GM18909 (cell line): ENCODE results near the gene P2RY2.
A peak's percentile ranks its signal among the peaks of the same experiment; 100 is the strongest.

Source experiments
- ATAC-seq: cut with Tn5 transposase; IDR thresholded peaks from one replicate; pipeline ENCODE4 v1.9.1; 2021; ENCODE audit warnings: mild to moderate bottlenecking; ENCODE audit not compliant: unreplicated experiment, poor library complexity

Gene P2RY2

GRCh38 chr11:73218106-73218829, at the start of gene P2RY2:
Gene P2RY2, plus strand, starts transcription at chr11:73218281. Its CDS starts 15,879 bp downstream, at chr11:73234160.
- ATAC-seq = peak; percentile 48

DNA sequence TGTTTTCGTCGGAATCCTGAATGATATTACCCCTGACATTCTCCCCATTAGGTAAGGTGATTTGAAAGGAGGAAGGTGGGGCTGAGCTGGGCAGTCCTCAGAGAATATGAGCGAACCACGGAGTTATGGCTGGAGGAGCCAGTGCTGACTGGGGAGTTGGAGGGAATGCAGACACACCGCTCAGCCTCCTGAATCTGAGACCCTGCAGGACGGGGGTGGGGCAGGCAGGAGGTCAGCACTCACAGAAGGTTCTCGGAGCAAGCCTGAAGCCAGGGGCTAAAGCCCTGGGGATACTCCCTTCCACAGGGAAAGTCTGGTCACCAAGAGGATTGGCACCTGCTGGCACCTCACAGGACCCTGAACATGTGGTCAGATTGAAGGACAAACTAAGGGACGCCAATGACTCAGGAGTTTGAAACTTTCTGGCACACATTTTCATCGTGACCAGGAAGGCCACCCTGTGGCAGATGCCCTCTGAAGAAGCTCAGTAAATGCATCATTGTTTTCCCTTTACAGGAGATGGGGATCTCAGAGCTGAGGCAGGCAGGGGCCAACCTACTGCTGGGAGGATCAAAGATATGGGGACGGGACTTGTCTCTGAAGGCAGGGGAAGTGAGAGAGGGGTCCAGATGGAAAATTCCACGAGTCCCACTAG, 49.0 kb upstream of the P2RY2 start:
- no peak for ATAC-seq

DNA sequence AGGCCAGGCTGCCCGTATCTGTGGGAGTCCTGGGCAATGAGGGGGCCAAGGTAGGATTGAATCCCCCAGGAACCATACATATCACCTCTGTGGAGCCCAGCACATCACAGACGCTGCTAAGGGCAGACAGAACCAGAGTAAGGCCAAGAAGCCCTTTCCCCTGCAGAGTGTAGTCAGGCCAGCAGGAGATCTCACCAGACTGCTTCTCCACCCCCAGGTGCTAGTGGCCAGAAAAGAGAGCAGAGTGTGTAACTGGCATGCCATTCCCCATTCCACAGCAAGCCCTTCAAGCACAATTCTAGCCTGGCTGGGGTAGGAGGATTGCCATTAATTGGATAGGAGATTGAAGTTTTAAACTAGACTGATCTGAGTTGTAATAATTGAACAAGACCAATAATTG, 47.9 kb upstream of the P2RY2 start:
- no peak for ATAC-seq

DNA sequence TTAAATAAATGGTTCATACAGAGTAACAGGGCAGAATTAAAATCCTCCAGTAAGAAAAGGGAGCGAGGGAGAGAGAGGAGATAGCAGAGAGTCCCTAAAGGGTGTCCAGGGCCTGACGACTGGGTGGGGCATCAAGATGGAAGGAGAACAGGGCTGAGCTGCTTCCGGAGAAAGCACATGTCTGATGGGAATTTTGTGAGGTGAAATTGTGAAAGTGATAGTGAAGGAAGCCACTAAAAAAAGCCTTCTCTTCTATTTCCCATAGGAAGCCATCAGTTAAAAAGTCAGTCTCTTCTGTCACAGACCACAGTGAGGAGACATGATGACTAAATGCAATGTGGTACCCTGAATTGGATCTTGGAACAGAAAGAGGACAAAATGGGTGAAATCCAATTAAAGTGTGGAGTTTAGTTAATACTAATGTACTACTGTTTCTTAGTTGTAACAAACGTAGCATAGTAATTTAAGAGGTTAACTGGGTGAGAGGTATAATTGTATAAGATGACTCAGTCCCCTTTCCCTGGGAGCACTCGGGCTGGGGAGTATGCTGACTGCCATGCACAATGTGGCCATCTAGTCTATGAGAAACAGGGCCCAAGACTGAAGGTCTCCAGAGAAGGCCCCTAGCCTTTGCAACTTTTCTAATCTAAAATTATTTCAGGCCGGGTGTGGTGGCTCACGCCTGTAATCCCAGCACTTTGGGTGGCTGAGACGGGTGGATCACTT, 46.5 kb upstream of the P2RY2 start:
- ATAC-seq = no peak

GRCh38 chr11:73172992-73173656, 45.0 kb upstream of the P2RY2 start:
- no peak for ATAC-seq

GRCh38 chr11:73173755-73174494, 44.2 kb upstream of the P2RY2 start:
- no peak for ATAC-seq

DNA sequence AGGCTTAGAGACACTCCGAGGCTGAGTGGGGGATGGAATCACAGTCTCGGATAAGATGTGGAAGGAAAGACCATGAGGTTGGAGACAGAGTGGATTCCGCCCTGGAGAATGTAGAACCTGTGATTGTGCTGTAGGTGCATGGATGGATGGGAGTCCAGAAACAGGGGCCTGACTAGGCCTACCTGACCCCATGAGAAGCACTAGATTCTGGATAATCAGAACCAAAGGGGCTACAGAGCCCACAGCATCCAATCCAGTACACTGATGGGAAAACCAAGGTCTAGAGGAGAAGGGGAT, 43.6 kb upstream of the P2RY2 start:
- ATAC-seq = no peak

DNA sequence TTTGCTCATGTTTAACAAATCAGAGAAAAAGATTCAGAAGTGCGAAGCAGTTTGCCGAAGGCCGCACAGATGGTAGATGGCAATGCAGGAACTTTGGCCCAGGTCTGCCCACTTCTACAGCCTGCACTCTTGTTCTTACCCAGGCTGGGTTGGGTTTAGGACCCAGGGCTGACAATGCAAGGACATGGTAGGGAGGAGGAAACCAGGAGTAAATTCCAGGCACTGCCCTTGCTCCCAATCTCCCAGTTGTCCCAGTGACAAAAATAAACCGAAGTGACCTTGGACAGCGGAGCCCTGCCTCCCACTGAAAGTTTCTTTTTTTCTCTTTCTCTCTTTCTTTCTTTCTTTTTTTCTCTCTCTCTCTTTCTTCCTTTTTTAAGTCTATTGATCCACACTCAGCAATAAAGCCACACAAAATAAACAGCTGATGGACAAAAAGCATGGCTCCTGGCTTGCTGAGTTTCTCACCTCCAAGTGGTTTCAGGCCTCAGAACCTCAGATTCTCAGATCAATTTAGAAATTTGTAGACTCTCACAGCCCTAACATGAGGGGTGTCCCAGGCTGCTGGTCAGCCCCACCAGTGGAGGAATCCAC, 42.4 kb upstream of the P2RY2 start:
- ATAC-seq = no peak

DNA sequence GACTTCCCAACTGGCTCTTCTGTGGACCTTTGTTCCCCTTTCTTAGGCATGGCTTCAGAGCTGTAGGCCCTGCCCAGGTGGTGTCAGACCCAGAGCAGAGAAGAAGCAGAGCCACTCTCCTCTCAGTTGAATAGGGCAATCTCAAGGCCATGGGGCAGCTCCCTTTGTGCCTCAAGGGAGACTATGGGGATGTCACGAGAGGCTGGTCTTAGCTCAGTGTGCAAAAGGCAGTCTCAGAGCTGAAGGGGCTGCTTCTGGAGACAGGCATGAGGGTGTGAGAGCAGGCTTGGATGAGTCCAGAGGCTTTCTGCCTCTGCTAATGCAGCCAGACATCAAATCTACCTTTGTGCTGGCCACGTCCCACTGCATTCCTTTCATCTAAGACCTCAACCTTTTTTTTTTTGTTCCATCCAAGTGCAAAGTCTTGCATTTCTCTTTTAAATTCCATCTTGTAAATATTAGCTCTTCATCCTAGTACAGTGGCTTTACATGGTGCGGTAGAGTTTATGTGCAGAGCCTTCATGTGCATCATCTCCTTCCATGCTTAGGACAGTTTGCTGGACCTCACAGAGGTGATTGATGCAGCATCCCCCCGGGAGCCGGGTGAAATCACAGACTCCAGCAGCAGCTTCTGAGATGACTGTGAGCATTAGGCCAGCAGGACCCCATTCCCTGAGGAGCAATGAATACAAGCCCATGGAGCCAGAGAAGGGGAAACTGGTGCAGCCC, 41.8 kb upstream of the P2RY2 start:
- no peak for ATAC-seq

DNA sequence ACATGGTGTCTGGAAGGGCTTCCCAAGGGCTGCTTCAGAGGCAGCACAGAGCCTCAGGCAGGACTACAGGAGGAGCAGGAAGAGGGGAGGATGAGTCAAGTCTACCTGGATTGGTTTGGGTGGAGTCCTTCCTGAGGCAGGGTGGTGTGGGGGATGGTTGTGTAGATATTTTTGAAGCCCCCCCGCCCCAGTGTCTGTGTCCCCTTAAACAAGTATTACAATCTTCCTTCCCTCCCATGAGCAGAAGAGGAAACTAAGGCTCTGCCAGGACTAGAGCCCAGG, 41.3 kb upstream of the P2RY2 start:
- no peak for ATAC-seq

DNA sequence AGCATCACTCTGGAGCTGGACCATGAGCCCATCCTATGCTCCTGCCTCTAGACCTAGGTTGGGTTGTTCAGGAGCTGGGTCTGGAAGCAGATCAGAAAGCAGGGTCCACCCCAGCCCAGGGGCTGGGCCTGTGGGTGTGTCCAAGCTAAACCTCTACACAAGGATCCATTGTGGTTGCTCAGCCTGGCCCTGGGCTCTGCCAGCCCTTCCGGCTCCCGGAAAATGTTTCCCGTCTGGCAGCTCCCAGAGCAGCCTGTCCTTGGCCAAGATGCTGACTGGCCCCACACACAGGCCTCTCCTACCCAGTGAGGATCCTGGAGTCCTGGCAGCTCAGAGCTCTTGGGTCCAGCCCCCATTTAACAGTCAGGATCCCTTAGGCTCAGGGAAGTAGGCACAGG, 40.7 kb upstream of the P2RY2 start:
- no peak for ATAC-seq

GRCh38 chr11:73177778-73178539, 40.1 kb upstream of the P2RY2 start:
- peak; percentile 80 for ATAC-seq

DNA sequence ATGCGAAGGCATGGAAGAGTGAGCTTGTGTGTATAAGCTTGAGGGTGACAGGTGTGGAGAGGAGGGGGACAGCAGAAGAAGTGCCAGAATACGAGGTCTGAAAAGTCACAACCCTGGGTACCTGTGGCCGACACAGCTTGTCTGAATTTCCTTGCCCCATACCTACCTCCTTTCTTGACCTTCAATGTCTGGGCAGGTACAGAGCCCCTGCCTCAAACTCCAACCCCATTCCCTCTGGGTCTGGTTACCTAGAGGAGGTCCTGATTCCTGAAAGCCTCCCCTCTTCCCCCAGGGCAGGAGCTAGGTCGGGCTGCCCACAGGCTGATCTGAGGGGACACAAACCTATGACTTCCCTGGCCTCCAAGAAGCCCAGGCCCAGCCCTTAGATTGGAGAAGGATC, 39.4 kb upstream of the P2RY2 start:
- no peak for ATAC-seq

DNA sequence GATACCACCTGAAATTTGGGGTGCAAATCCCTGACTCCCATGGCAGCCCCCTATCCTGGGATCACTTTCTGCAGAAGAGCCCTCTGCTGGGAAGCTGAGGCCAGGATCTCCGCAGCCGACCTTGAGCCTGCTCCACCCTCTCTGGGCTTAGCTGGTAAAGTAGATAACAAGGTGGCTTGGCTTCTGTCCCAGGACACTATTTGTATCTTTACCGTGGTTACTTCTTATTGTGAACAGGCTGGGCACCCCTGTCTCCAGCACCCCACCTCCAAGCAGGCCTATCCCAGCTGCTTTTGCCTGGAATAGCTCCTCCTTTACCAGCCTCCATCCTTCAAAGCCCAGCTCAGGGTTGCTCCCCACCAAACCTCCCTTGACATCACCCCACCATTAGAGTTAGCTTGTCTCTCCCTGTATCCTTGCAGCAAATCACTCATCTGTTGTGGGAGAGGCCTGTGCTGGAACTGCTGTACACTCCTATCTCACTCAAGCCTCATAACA, 35.2 kb upstream of the P2RY2 start:
- ATAC-seq = no peak

- ATAC-seq = no peak
Measured at GRCh38 chr11:73184953-73185671, 33.0 kb upstream of the P2RY2 start.

DNA sequence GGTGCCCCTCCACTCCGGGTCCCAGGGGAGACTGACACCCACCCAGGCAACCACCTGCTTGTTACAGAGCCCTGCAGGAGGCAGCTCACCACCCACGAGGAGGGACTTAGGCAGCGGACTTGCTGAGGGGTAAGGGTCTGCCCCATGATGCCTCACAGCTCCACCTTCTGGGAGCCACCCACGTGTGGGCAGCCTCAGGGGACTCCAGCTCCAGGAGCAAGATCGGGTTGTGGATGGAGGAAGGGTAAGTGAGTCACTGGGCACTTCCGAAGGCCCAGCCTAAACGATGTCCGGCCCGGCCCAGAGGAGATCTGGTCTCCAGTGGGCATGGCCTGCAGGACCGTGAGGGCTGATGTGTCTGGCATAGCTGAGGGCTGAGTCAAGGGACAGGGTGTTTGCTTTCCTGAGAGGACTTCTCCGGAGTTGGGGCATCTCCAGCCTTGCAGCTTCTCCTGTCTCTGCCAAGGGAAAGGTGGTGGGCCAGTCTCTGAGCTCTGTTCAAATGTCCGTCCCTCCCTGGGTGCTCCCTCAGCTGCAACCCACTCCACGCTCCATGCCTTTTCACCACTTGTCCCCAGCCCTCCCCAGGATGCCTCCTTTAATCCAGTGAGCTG, 32.3 kb upstream of the P2RY2 start:
- no peak for ATAC-seq

DNA sequence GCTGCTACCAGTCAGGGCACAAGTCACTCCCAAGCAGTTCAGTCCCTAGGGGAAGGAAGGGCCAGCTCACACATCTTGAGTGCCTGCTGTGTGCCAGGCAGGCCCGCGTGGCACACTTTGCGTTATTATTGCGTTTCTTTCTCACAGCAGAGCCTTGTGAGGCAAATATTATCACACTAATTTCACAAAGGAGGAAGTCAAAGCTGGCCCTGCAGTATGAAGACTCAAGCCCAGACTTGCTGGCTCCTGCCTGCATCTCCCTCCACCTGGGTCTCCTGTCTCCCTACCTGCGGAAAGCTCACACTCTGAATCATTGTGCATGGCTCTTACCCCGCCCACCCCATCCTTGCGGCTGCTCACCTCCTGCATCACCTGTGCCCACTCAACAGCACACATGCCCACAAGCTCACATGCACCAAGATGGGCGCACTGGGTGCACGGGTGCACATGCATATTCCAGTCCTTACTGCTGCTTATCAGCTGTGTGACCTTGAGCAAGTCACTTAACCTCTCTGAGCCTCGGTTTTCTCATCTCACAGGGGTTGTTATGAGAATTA, 31.7 kb upstream of the P2RY2 start:
- ATAC-seq = no peak
